Urinary bladder (tissue), 4 donors: Measurements from ENCODE around the gene UBE2F. TPM values are rescaled to one million over a fixed set of nuclear protein-coding genes. Genes with fewer than 3 reads are reported as not detected.
"Not testable (repeated sequence)": the region's sequence is repeated elsewhere in the genome, so short reads cannot be mapped to it uniquely, and the experiment has no call there.

Experiments used
- DNase-seq: peaks from one replicate; pipeline ENCODE4 v3.0.0-alpha.2; 2015; ENCODE audit errors: extremely low spot score
- H3K27ac ChIP-seq: one replicate; pipeline ENCODE4 v1.5.1; 2013; ENCODE audit warnings: low read depth, mild to moderate bottlenecking, moderate library complexity
- H3K36me3 ChIP-seq: one replicate; pipeline ENCODE4 v1.6.1; 2013; ENCODE audit warnings: mild to moderate bottlenecking, moderate library complexity; ENCODE audit not compliant: insufficient read depth
- H3K4me1 ChIP-seq: one replicate; pipeline ENCODE4 v1.6.1; 2013; ENCODE audit warnings: mild to moderate bottlenecking, moderate library complexity; ENCODE audit not compliant: insufficient read depth
- H3K4me3 ChIP-seq: one replicate; pipeline ENCODE4 v1.5.1; 2013; ENCODE audit warnings: low read depth, low read length
- WGBS: extraction: QIAGEN DNeasy Blood & Tissue Kit; methylation state at CpG from one replicate; pipeline ENCODE4 v1.1.7; 2013; 5-methylcytosine and 5-hydroxymethylcytosine counted together
- polyA plus RNA-seq: library from polyadenylated mRNA; stranded (reverse); fragments of 200-250 nt; gene quantifications from one replicate; pipeline ENCODE4 v1.2.3, GENCODE V29; 2013
- total RNA-seq: library from RNA; depleted of rRNA; stranded (reverse); fragments of >200 nt; gene quantifications from one replicate; pipeline ENCODE4 v1.2.3, GENCODE V29; 2014
- donor health status: healthy with polysubstance abuse.
- donor health status: healthy.

Gene UBE2F
- total and polyA plus RNA-seq, 2 donors: 25.9 to 38.3 TPM

DNA sequence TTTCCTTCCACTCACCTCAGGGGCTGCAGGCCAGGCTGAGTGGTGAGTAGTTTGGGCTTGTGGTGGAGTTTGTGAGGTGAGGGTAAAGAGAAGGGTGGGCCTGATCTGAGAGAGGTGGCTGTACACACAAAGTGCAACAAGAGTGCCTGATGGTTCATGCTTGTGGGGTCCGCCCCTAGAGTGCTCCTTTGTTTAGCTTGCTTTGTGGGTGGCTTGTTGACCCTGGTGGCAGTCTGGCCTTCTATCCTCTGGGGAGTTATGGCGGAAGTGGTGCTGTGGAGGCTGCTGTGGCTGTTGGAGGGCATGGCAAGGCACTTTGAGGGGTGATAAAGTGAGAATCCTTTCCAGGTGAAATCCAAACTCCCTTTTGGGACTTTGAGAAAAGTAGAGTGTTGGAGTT lies 10.6 kb downstream of the UBE2F start:
- no peak overlapping the region for H3K4me3 ChIP-seq
- no peak overlapping the region for H3K27ac ChIP-seq
- WGBS: 97% methylated on average over 2 of the region's 2 CpGs
- H3K4me1 ChIP-seq: no peaks in the 10 kb centered on the region
- DNase-seq: no peak
- no peaks in the 10 kb centered on the region for H3K36me3 ChIP-seq

DNA sequence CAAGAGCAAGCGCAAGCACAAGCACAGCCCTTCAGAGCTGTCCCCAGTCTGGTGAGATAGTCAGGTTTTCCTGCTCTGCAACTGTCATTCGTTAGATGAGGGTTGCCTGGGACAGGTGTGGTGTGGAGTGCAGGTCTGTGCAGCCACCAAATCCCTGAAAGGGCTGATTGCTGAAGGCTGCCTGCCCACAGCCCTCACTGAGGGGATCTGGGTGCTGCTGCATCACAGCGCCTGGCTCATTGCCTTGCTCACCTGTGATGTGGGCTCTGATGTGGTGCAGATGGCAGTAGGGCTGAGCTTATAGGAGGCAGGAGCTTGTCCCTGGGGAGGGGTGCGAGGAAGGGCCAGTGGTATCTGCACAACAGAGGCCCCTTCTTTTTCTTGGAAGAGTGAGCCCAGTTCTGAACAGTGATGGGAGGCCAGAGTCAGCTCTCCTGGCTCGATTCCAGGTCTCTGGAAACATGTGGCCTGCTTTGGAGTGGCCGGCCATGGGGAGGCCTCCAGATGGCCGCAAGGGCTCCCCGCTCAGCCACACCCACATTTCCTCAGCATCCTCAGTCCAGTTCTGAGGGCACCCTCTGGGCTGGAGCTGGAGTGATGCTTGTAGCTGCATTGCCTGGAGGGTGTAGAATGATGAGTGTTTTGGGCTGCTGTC lies 11.4 kb downstream of the UBE2F start:
- WGBS: 63% methylated on average over 8 of the region's 8 CpGs

DNA sequence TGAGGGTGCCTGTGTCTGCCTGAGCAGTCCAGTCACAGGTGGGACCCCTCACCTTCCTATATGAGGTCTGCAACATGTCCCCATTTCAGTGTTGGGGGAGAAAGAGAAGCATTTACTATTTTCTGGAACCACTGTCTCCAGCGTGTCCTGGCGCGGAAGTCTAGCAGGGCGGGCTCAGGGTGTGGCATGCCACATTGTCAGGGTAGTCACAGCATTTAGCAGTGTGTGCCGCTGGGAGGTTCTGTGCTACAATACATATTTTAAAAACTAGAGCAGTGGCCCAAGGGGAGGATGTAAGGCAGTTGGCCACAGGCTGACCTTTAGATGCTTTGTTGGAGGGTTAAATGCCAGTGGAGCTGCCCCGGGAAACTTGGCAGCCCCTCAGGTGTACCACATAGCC lies 12.5 kb downstream of the UBE2F start:
- H3K36me3 ChIP-seq: no peaks in the 10 kb centered on the region

More for the DNA sequence above, 11.4 kb downstream of the UBE2F start:
- H3K36me3 ChIP-seq: no peaks in the 10 kb centered on the region
- no peak overlapping the region for H3K4me3 ChIP-seq
- H3K4me1 ChIP-seq: no peaks in the 10 kb centered on the region
- no peak for DNase-seq
- no peak overlapping the region for H3K27ac ChIP-seq

DNA sequence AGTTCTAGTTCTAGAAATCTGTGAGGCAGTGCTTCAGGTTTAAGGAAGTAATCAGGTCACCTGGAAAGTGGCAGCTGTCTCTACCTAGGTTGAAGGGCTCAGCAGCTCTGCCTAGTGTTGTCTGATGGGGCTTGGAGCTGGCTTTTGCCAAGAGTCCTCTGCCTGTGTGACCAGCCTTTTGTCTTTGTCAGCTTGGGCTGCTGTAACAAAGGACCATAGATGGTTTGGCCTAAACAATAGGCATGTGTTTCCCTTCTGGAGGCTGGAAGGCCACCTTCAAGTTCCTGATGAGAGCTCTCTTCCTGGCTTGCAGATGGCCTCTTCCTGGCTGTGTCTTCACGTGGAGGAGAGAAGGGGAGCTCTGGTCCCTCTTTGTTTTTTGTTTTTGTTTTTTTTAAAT lies 13.3 kb downstream of the UBE2F start:
- H3K36me3 ChIP-seq: no peaks in the 10 kb centered on the region
- DNase-seq: no peak
- 59% methylated on average over 1 of the region's 1 CpG for WGBS
- no peaks in the 10 kb centered on the region for H3K4me1 ChIP-seq
- no peak overlapping the region for H3K27ac ChIP-seq
- no peak overlapping the region for H3K4me3 ChIP-seq

More for the DNA sequence above, 12.5 kb downstream of the UBE2F start:
- H3K4me3 ChIP-seq: no peak overlapping the region
- no peaks in the 10 kb centered on the region for H3K4me1 ChIP-seq
- WGBS: 92% methylated on average over 6 of the region's 6 CpGs
- H3K27ac ChIP-seq: no peak overlapping the region
- no peak for DNase-seq

DNA sequence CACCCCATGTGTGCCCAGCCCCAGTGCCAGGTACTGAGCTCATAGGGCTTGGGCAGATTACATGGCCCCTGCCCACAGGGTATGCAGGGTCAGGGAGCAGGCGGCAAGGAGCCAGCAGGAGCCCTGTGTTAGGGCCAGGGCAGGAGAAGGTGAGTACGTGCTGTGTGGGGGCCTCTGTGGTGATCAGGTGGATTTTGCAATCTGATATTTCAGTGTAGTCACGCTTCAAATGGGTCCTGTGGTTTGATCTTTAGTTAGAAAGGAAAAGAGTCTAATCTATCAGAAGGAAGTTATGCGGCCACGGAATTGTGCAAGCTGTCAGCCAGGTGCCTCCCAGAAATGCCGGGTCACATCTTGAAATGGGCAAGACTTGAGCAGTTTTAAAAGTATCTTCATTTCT lies 13.9 kb downstream of the UBE2F start:
- H3K36me3 ChIP-seq: no peaks in the 10 kb centered on the region
- no peak for DNase-seq
- WGBS: 84% methylated on average over 6 of the region's 6 CpGs
- no peak overlapping the region for H3K4me3 ChIP-seq
- H3K27ac ChIP-seq: no peak overlapping the region
- H3K4me1 ChIP-seq: no peaks in the 10 kb centered on the region

DNA sequence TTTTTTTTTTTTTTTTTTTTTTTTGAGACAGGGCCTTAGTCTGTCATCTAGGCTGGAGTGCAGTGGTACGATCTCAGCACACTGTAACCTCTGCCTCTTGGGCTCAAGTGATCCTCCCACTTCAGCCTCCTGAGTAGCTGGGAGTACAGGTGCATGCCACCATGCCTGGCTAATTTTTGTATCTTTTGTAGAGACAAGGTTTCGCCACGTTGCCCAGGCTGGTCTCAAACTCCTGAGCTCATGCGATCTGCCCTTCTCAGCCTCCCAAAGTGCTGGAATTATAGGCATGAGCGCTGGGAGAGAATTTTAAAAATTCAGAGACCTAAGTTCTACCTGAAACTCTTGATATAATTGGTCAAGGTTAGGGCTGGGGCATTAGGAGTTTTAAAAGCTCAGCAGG lies 14.8 kb downstream of the UBE2F start:
- 90% methylated on average over 5 of the region's 5 CpGs for WGBS
- H3K4me3 ChIP-seq, H3K4me1 ChIP-seq, H3K36me3 ChIP-seq, DNase-seq, H3K27ac ChIP-seq: not testable (repeated sequence)

DNA sequence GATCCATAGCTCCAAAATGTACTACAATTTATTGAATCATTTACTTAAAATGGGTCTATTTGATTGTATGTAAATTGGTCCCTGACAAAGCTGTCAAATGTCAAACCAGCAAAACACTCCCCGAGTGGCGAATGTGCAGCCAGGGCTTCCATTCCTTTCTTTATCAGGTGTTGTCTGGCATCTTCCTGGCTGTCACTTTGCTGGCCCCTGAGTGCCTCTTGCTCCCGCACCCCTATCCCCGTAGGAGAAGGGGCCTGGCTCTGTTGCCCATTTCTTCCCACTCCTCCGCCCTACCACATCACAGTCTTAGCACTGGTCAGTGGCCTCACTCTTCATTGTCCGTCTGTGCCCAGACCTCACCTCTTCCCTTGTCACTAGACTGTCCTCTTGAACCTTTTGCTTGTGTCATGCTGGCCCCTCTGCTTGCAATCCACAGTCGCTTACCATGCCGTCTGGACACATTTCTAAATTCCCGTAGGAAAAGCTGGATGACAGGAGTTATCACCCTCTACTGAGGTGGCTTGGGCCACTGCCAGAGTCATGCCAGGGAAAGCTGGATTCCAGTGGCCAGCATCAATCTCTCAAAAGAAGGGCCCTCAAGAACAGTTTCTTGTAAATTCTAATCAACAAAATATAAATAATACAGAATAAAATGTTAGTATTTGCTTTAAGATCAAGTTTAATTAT lies 15.4 kb downstream of the UBE2F start:
- no peaks in the 10 kb centered on the region for H3K4me1 ChIP-seq
- H3K36me3 ChIP-seq: no peaks in the 10 kb centered on the region
- no peak overlapping the region for H3K4me3 ChIP-seq
- H3K27ac ChIP-seq: no peak overlapping the region
- 94% methylated on average over 9 of the region's 9 CpGs for whole genome bisulfite sequencing
- DNase-seq: no peak

DNA sequence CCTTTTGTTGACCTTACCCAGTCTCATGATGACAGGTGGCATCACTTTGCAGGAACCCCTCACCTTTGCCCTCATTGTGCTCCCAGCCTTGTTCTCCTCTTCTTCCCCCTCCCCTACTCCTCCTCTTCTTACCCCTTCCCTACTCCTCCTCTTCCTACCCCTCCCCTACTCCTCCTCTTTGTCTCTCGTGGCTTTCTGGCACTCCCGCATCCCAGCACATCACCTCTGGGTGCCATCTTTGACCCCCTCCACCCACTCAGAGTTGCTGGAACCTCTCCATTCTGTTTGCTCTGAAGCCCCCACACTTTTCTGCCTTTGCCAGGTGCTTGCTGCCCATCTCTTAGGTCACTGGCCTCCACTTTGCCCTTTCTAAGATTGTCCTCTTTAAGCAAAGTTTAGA lies 17.1 kb downstream of the UBE2F start:
- no peaks in the 10 kb centered on the region for H3K36me3 ChIP-seq
- no peak overlapping the region for H3K4me3 ChIP-seq
- no peak for DNase-seq
- WGBS: 24% methylated on average over 2 of the region's 2 CpGs
- no peaks in the 10 kb centered on the region for H3K4me1 ChIP-seq
- no peak overlapping the region for H3K27ac ChIP-seq

DNA sequence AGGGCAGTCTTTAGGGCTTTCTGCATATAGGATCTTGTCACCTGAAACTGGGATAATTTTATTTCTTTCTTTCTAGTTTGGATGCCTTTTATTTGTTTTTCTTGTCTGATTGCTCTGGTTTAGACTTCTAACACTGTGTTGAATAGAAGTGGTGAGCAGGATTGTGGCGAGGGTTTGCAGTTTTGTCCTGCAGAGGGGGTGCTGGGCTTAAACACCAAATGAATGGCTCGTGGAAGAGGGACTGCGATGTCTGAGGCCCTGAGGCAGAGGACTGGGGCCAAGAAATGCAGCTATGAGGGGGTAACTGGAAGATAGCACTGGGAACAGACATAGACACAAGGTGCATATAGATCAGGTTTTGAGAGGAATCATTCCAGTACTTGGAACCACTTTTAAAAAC lies 20.5 kb downstream of the UBE2F start:
- WGBS: 95% methylated on average over 3 of the region's 3 CpGs
- no peaks in the 10 kb centered on the region for H3K36me3 ChIP-seq
- H3K27ac ChIP-seq: no peak overlapping the region
- no peaks in the 10 kb centered on the region for H3K4me1 ChIP-seq
- no peak overlapping the region for H3K4me3 ChIP-seq
- DNase-seq: no peak

DNA sequence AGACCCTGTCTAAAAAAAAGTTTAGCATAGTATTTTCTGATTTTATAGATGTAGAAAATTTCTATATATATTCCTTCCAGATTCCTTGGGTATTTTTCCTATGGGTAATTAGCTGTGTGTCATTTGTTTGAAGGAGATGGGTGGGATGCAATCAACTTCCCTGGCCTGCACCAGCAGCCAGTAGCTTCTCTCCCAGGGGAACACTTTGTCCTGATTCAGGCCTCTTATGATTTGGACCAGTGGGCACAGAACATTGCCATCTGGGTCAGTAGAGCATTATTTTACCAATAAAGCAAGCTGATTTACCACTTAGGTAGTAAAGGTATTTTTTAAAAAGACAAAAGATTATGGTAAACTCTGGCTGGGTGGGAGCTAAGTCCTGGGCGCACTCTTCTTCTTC lies 26.9 kb downstream of the UBE2F start:
- Histone ChIP-seq H3K4me1 (no peaks in the 10 kb centered on the region), H3K36me3 (no peaks in the 10 kb centered on the region), H3K4me3 (no peak overlapping the region), H3K27ac (no peak overlapping the region)
- DNase-seq: no peak
- WGBS: 100% methylated on average over 1 of the region's 1 CpG

DNA sequence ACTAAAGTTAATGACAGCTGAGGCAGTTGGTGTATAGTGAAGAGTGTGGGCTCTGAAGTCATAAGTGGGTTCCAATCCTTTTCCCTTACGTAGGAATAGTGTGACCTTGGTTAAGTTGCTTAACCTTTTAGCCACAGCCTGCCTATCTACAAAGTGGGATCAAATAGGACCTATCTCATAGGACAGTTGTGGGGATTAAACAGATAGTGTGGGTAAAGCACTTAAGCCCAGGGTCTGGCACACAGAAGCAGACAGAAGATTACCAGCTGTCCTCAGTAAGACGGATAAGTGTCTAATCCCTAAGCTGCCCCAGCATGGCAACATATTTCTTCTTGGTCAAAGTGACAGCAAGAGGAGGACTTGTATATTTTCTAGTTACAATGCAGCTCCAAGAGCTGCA lies 28.2 kb downstream of the UBE2F start:
- DNase-seq: no peak
- H3K4me1 ChIP-seq: no peaks in the 10 kb centered on the region
- H3K36me3 ChIP-seq: no peaks in the 10 kb centered on the region
- no peak overlapping the region for H3K4me3 ChIP-seq
- 84% methylated on average over 2 of the region's 2 CpGs for WGBS
- no peak overlapping the region for H3K27ac ChIP-seq

DNA sequence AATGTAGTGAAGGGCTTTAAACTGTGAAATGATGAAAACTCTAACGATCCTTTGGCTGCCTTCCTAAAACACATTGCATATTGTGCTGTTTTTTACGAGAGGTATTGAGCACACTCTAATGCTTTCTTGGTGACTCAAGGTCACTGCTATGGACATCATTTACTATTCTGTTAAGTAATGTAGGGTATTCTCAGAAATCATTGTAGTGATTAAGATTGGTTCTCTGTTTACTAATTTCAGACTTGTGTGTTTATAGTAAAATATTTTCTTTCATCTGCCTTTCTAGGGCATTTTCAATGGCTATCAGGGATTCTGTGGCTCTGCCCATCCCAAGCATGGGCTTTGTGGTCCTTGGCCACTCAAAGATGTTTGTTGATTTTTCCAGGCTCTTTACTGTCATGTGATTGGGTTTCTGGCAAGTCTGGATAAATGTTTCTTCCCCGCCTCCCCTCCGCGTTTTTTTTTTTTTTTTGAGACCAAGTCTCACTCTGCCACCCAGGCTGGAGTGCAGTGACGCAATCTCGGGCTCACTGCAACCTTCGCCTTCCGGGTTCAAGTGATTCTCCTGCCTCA lies 29.3 kb downstream of the UBE2F start:
- peak; percentile 13 for DNase-seq
- 54% methylated on average over 9 of the region's 9 CpGs for WGBS
- H3K4me1 ChIP-seq: no peaks in the 10 kb centered on the region
- H3K27ac ChIP-seq: no peak overlapping the region
- no peak overlapping the region for H3K4me3 ChIP-seq
- H3K36me3 ChIP-seq: no peaks in the 10 kb centered on the region

DNA sequence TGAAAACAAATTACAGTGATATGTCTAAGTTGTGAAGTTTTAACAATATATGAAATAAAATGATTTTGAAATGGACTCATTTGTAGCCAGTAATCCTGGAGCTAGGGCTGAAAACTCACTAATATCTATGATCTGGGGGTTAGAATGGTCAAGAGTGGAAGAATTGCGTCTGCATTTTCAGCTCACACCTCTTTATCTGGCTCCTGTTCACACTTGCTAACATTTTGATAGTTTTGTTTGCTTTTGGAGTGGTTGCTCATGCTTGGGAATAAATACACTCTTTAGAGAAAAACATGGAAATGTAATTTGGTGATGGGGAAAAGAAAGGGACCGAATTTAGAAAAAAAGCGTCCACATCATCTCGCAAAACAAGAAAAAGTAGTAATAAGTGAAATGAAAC lies 30.7 kb downstream of the UBE2F start:
- 72% methylated on average over 4 of the region's 4 CpGs for WGBS
- H3K36me3 ChIP-seq: no peaks in the 10 kb centered on the region
- H3K4me3 ChIP-seq: no peak overlapping the region
- H3K27ac ChIP-seq: no peak overlapping the region
- no peak for DNase-seq
- H3K4me1 ChIP-seq: no peaks in the 10 kb centered on the region

DNA sequence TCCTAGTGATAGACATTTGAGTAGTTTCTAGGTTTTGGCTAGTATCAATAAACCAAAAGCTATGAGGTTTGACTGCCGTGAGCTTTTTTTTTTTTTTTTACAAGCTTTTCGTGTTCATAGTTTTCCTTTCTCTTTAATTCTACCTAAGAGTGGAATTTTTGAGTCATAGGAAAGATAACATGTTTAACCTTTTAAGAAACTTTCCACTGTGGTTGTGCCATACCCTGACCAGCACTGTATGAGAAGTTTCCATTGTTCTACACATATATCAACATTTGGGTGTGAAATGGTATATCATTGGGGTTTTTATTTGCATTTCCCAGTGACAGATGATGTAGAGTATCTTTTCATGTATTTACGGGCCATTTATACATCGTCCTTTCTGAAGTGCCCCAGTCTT lies 31.7 kb downstream of the UBE2F start:
- Histone ChIP-seq H3K27ac (no peak overlapping the region), H3K4me1 (no peaks in the 10 kb centered on the region), H3K36me3 (no peaks in the 10 kb centered on the region), H3K4me3 (no peak overlapping the region)
- 80% methylated on average over 4 of the region's 4 CpGs for WGBS
- no peak for DNase-seq
